Panc1 (cell line): Measurements from ENCODE around the gene COQ8B. TPM values are rescaled to one million over a fixed set of nuclear protein-coding genes. Genes with fewer than 3 reads are reported as not detected.

Source experiments
- ATAC-seq: fragments of 200-7000 bp; cut with Tn5 transposase; 2 replicates; pipeline ENCODE4 v1.9.1; 2020; ENCODE audit warnings: mild to moderate bottlenecking, moderate library complexity
- BruUV-seq: library from RNA; stranded (reverse); fragments of 400-500 nt; replicated peaks from 2 replicates; lab custom pipeline; 2021; lab: Mats Ljungman, UMichigan
- CTCF ChIA-PET: fragments of 300-600 bp; sonication (Branson Sonifier 250); formaldehyde crosslinking; loops from one replicate; lab custom pipeline; 2022; ENCODE audit warnings: antibody characterized with exemption; lab: Charles Lee
- POLR2A ChIA-PET: fragments of 300-600 bp; sonication (Branson Sonifier 250); formaldehyde crosslinking; loops from one replicate; lab custom pipeline; 2022; ENCODE audit warnings: antibody characterized with exemption; lab: Charles Lee
- DNase-seq: peaks from one replicate; pipeline ENCODE4 v3.0.0-alpha.2; 2010; ENCODE audit warnings: low read depth, low spot score
- H3K27ac ChIP-seq: 2 replicates; pipeline ENCODE4 v1.5.1; 2011; ENCODE audit warnings: mild to moderate bottlenecking, low read length, inconsistent platforms
- H3K27me3 ChIP-seq: fragments of 200-500 bp; sonication (Bioruptor generic); 2 replicates; pipeline ENCODE4 v1.6.0; 2014; ENCODE audit warnings: low read length, inconsistent platforms; ENCODE audit not compliant: control insufficient read depth, insufficient read depth
- H3K36me3 ChIP-seq: fragments of 200-500 bp; sonication (Bioruptor generic); 2 replicates; pipeline ENCODE4 v1.5.1; 2014; ENCODE audit warnings: inconsistent platforms, mild to moderate bottlenecking, low read length, moderate library complexity; ENCODE audit not compliant: control insufficient read depth, insufficient read depth
- H3K4me1 ChIP-seq: 2 replicates; pipeline ENCODE4 v1.5.1; 2011; ENCODE audit warnings: inconsistent platforms, mild to moderate bottlenecking, low read length, moderate library complexity; ENCODE audit not compliant: control insufficient read depth, insufficient read depth
- H3K4me3 ChIP-seq, 2 experiments: 2 replicates each; pipeline ENCODE4 v1.5.1; 2011 to 2012; ENCODE audit warnings: low read depth in 2 of 2, low read length in 2 of 2, mild to moderate bottlenecking in 2 of 2, inconsistent platforms in 1 of 2, moderate library complexity in 1 of 2
- H3K9me3 ChIP-seq: fragments of 200-500 bp; sonication (Bioruptor generic); 2 replicates; pipeline ENCODE4 v1.5.1; 2014; ENCODE audit warnings: low read depth, mild to moderate bottlenecking, inconsistent platforms, low read length, moderate library complexity; ENCODE audit not compliant: control insufficient read depth, insufficient read depth
- CTCF ChIP-seq: fragments of 450-650 bp; IDR thresholded peaks from 2 replicates; pipeline ENCODE4 v1.5.1; 2017; ENCODE audit warnings: mild to moderate bottlenecking
- POLR2AphosphoS5 ChIP-seq: IDR thresholded peaks from 2 replicates; pipeline ENCODE4 v1.6.1; 2012; ENCODE audit warnings: mild to moderate bottlenecking, low read depth, low read length, moderate library complexity
- REST ChIP-seq, 2 experiments: IDR thresholded peaks; 2 replicates each; pipeline ENCODE4 v1.6.1; 2011 to 2012; ENCODE audit warnings: low read depth in 2 of 2, control low read depth in 1 of 2, low read length in 1 of 2, mild to moderate bottlenecking in 1 of 2, moderate library complexity in 1 of 2; ENCODE audit not compliant: insufficient read depth in 1 of 2
- SIN3A ChIP-seq: IDR thresholded peaks from 2 replicates; pipeline ENCODE4 v1.6.1; 2012; ENCODE audit warnings: low read depth, mild to moderate bottlenecking, low read length, moderate library complexity, borderline replicate concordance; ENCODE audit not compliant: insufficient read depth
- TCF7L2 ChIP-seq: IDR thresholded peaks from 2 replicates; pipeline ENCODE4 v1.6.1; 2011; ENCODE audit warnings: mild to moderate bottlenecking, low read depth, low read length, inconsistent platforms
- in situ Hi-C: cut with HindIII; loops from 2 replicates; pipeline ENCODE4 v1.10.0; 2016; ENCODE audit warnings: low sequenced_read_pairs, low pct_unique_long_range_greater_than_20kb
- intact Hi-C: fragments of 100-400 bp; cut with micrococcal nuclease; formaldehyde crosslinking; loops from one replicate; pipeline ENCODE4 v1.10.0; 2022; ENCODE audit not compliant: unreplicated experiment
- total RNA-seq: library from RNA; stranded (reverse); gene quantifications from one replicate; pipeline ENCODE4 v1.2.1, GENCODE V29; 2021; ENCODE audit not compliant: unreplicated experiment

The COQ8B gene
- total RNA-seq, 1 experiment from 2014 or later = 15.6 TPM

GRCh38 chr19:40726279-40726678, 9.6 kb upstream of the COQ8B start:
- Histone ChIP-seq H3K9me3 (no peaks in the 10 kb centered on the region), H3K27me3 (no peaks in the 10 kb centered on the region), H3K36me3 (no peaks in the 10 kb centered on the region), H3K27ac (no peak overlapping the region), H3K4me3 (no peak overlapping the region), H3K4me1 (no peaks in the 10 kb centered on the region)
- intact Hi-C loops (no loop called here), in situ Hi-C loops (no loop called here)
- DNase-seq (no peak), ATAC-seq (no peak)
- no TSS peak for BruUV-seq
- POLR2A ChIA-PET = no interaction called here
- TF ChIP-seq POLR2AphosphoS5 = no peak
- TF ChIP-seq TCF7L2 = no peak
- no peak for TF ChIP-seq SIN3A
- TF ChIP-seq CTCF = no peak
- no peak for TF ChIP-seq REST (IDR thresholded peaks at IDR 0.05; ENCODE audit: insufficient read depth in 1 of 2, low read depth in 2 of 2, low read length in 1 of 2)
- CTCF ChIA-PET = no interaction called here

GRCh38 chr19:40724855-40725254, 8.2 kb upstream of the COQ8B start:
- TF ChIP-seq SIN3A (no peak), POLR2AphosphoS5 (no peak)
- Histone ChIP-seq H3K4me3 (no peak overlapping the region), H3K9me3 (no peaks in the 10 kb centered on the region), H3K27me3 (no peaks in the 10 kb centered on the region), H3K27ac (no peak overlapping the region), H3K36me3 (no peaks in the 10 kb centered on the region), H3K4me1 (no peaks in the 10 kb centered on the region)
- DNase-seq (no peak), ATAC-seq (no peak)
- intact Hi-C loops = no loop called here
- POLR2A ChIA-PET = no interaction called here
- CTCF ChIA-PET = no interaction called here
- BruUV-seq = no TSS peak
- in situ Hi-C loops = no loop called here

- in situ Hi-C loops = no loop called here
- intact Hi-C loops = no loop called here
- POLR2A ChIA-PET = no interaction called here
Observed at GRCh38 chr19:40724315-40724714, 7.6 kb upstream of the COQ8B start.

More at GRCh38 chr19:40724315-40724714, 7.6 kb upstream of the COQ8B start:
- no peak for TF ChIP-seq CTCF
- no peak for TF ChIP-seq SIN3A
- TF ChIP-seq TCF7L2 = no peak
- no peak for TF ChIP-seq POLR2AphosphoS5
- no peak for TF ChIP-seq REST (IDR thresholded peaks at IDR 0.05; ENCODE audit: insufficient read depth in 1 of 2, low read depth in 2 of 2, low read length in 1 of 2)
- no peak for DNase-seq
- Histone ChIP-seq H3K36me3 (no peaks in the 10 kb centered on the region), H3K4me3 (no peak overlapping the region), H3K4me1 (no peaks in the 10 kb centered on the region), H3K27ac (no peak overlapping the region), H3K9me3 (no peaks in the 10 kb centered on the region), H3K27me3 (no peaks in the 10 kb centered on the region)
- CTCF ChIA-PET = no interaction called here
- no peak for ATAC-seq
- BruUV-seq = no TSS peak
